KBM-7 (cell line): ENCODE data around the gene TOLLIP.
"Not testable (repeated sequence)": the region's sequence is repeated elsewhere in the genome, so short reads cannot be mapped to it uniquely, and the experiment has no call there.

Experiments used
- DNase-seq: peaks from one replicate; pipeline ENCODE4 v3.0.0-alpha.2; 2015
- in situ Hi-C: fragments of 300-500 bp; cut with MboI; formaldehyde crosslinking; loops from 2 replicates; pipeline ENCODE4 v1.14.3; 2020; ENCODE audit warnings: low sequenced_read_pairs, low pct_unique_long_range_greater_than_20kb, mixed read lengths

TOLLIP gene

GRCh38 chr11:1259076-1259461 lies 50.4 kb downstream of the TOLLIP start:
- no peak for DNase-seq
- in situ Hi-C loops, result no loop called here

GRCh38 chr11:1258401-1259075 lies 50.9 kb downstream of the TOLLIP start:
- in situ Hi-C loops, result no loop called here
- no peak for DNase-seq

- in situ Hi-C loops, result no loop called here
- no peak for DNase-seq
Measured at GRCh38 chr11:1257916-1258315, 51.5 kb downstream of the TOLLIP start.

GRCh38 chr11:1257366-1257765 lies 52.1 kb downstream of the TOLLIP start:
- in situ Hi-C loops, result no loop called here

DNA sequence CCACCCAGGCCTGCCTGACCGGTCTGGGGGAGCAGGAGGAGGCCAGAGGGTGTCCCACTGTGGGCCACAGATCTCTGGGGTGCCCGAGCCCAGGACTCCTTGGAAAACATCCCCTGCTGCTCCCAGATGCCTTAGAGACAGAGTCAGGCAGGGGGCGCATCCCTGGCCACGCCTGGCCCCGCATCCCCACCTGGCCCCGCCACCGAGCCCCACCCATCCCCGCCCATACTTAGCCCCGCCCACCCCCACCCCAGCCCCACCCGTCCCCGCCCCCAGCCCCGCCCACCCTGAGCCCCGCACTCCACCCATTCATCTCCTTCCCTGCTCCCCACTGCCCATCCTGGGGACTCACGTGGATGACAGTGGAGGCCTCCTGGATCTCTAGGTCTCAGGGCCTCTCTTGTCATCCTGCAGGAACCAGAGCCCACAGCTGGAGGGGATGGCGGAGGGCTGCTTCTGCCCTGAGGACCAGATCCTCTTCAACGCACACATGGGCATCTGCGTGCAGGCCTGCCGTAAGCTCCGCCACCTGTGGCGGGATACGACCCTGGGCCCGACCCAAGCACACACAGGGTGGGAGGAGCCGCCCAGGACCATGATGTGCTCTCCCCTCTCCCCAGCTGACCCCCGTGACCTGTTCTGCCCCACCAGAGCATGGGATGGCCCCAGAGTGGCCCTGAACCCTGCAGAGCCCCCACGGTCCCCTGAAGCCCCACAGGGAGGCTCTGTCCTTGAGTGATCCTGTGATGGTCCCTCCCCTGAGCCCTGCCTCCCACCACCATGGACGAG lies 53.0 kb downstream of the TOLLIP start:
- in situ Hi-C loops, result no loop called here
- no peak for DNase-seq

More at GRCh38 chr11:1257366-1257765, 52.1 kb downstream of the TOLLIP start:
- no peak for DNase-seq

GRCh38 chr11:1255151-1255550 lies 54.3 kb downstream of the TOLLIP start:
- DNase-seq, result no peak

DNA sequence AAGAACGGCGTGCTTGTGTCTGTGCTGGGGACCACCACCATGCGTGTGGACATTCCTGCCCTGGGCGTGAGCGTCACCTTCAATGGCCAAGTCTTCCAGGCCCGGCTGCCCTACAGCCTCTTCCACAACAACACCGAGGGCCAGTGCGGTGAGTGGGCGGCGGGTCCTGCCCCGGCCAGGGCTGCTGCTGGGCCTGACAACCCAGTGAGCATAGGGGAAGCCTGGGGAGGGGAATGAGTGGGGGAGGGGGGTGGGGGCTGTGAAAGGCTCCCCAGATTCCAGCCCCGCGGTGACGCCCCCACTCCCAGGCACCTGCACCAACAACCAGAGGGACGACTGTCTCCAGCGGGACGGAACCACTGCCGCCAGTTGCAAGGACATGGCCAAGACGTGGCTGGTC lies 54.7 kb downstream of the TOLLIP start:
- no peak for DNase-seq
- in situ Hi-C loops, result no loop called here

More at GRCh38 chr11:1255151-1255550, 54.3 kb downstream of the TOLLIP start:
- in situ Hi-C loops, result no loop called here

DNA sequence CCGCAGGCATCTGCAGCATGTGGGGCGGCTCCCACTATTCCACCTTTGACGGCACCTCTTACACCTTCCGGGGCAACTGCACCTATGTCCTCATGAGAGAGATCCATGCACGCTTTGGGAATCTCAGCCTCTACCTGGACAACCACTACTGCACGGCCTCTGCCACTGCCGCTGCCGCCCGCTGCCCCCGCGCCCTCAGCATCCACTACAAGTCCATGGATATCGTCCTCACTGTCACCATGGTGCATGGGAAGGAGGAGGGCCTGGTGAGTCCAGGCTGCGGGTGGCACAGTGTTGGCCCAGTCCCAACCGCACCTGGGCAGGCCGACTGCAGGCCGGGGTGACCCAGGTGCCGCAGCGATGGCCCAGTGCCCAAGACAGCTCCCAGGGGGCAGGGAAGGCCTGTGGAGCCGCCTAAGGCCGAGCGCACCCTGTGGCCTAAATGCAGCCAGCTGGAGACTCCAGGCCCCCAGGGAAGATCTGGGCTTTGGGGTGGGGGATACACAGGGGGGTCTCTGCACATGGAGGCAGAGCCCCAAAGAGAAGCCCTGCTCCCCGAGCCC lies 55.3 kb downstream of the TOLLIP start:
- no peak for DNase-seq
- in situ Hi-C loops, result no loop called here

GRCh38 chr11:1253103-1253485 lies 56.3 kb downstream of the TOLLIP start:
- in situ Hi-C loops, result no loop called here
- DNase-seq, result no peak

DNA sequence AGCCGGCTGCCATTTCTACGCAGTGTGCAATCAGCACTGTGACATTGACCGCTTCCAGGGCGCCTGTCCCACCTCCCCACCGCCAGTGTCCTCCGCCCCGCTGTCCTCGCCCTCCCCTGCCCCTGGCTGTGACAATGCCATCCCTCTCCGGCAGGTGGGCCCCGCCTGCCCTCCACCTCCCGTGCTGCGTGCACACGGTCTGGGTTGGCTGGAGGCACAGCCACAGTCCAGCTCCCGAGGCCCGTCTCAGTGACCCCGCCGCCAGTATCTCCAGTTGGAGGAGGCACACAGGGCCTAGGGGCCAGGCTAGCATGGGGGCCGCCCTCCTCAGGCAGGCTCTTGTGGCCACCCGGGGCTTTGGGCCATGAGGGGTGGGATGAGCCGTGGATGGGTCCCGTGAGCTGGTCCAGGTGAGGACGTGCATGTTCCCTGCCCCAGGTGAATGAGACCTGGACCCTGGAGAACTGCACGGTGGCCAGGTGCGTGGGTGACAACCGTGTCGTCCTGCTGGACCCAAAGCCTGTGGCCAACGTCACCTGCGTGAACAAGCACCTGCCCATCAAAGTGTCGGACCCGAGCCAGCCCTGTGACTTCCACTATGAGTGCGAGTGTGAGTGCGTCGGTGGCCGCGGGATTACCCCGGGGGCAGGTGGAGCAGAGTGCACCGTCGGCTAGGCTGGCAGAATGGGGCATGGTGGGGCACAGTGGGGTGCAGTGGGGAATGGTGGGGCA lies 56.9 kb downstream of the TOLLIP start:
- in situ Hi-C loops, result no loop called here
- DNase-seq, result no peak

- no peak for DNase-seq
- in situ Hi-C loops, result no loop called here
Measured at GRCh38 chr11:1251236-1251770, 58.1 kb downstream of the TOLLIP start.

- DNase-seq, in situ Hi-C loops: not testable (repeated sequence)
Measured at GRCh38 chr11:1250411-1250810, 59.0 kb downstream of the TOLLIP start.

- in situ Hi-C loops, DNase-seq: not testable (repeated sequence)
Measured at GRCh38 chr11:1248951-1249350, 60.5 kb downstream of the TOLLIP start.

- in situ Hi-C loops, DNase-seq: not testable (repeated sequence)
Measured at GRCh38 chr11:1247026-1247425, 62.4 kb downstream of the TOLLIP start.

GRCh38 chr11:1246301-1246700 lies 63.1 kb downstream of the TOLLIP start:
- DNase-seq, in situ Hi-C loops: not testable (repeated sequence)

GRCh38 chr11:1245717-1246116 lies 63.7 kb downstream of the TOLLIP start:
- DNase-seq, in situ Hi-C loops: not testable (repeated sequence)

GRCh38 chr11:1244557-1244956 lies 64.9 kb downstream of the TOLLIP start:
- in situ Hi-C loops, result not testable (repeated sequence)

GRCh38 chr11:1243521-1243920 lies 65.9 kb downstream of the TOLLIP start:
- DNase-seq, in situ Hi-C loops: not testable (repeated sequence)

More at GRCh38 chr11:1244557-1244956, 64.9 kb downstream of the TOLLIP start:
- not testable (repeated sequence) for DNase-seq

DNA sequence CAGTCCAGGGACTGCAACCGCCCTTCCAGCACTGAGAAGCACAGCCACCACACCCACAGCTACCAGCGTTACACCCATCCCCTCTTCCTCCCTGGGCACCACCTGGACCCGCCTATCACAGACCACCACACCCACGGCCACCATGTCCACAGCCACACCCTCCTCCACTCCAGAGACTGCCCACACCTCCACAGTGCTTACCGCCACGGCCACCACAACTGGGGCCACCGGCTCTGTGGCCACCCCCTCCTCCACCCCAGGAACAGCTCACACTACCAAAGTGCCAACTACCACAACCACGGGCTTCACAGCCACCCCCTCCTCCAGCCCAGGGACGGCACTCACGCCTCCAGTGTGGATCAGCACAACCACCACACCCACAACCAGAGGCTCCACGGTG lies 66.7 kb downstream of the TOLLIP start:
- in situ Hi-C loops, DNase-seq: not testable (repeated sequence)
